ENCODE data around the gene ZNF446. TPM values are rescaled to one million over a fixed set of nuclear protein-coding genes. Genes with fewer than 3 reads are reported as not detected.

The ZNF446 gene
- total RNA-seq, 4 donors from 2014 or later: 12.8 to 25.6 (median 19.6) TPM

DNA sequence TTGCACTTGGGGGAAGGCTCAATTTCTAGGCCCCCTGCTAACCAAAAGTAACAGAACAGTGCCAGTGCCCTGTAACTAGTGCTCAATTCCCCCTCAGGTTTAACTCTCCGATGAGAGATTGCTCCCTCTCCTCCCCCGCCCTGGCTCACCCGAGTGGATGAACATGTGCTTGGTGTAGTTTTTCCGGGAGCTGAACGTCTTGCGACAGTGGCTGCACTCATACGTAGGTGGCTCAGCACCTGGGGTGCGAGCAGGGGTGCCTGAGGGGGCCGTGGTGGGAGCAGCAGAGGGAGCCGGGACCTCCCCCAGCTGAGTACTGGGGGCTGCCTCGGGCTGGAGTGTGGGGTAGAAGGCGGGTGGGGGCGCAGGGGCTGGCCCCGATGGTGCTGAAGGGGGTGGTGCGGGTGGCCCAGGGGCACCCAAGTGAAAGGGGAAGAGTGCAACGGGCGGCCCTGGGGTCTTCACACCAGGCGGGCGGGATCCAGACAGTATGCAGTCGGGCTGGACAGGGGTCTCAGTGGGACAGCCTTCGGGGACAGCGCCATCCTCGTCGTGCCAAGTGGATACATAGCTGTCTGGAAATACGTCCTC is 40.2 kb downstream of the ZNF446 start:
- Histone ChIP-seq H3K4me1 (peaks cover 3 to 51% (median 12%) of the 10 kb centered on the region in 4 donors), H3K27me3 (no peaks in the 10 kb centered on the region), H3K36me3 (peaks cover 0 to 21% (median 0%) of the 10 kb centered on the region in 3 donors), H3K4me3 (no peak overlapping the region), H3K27ac (no peak overlapping the region), H3K9me3 (no peaks in the 10 kb centered on the region)
- no peak for DNase-seq
- no peak for TF ChIP-seq POLR2A (IDR thresholded peaks at IDR 0.05)
- TF ChIP-seq, protein P1, sequence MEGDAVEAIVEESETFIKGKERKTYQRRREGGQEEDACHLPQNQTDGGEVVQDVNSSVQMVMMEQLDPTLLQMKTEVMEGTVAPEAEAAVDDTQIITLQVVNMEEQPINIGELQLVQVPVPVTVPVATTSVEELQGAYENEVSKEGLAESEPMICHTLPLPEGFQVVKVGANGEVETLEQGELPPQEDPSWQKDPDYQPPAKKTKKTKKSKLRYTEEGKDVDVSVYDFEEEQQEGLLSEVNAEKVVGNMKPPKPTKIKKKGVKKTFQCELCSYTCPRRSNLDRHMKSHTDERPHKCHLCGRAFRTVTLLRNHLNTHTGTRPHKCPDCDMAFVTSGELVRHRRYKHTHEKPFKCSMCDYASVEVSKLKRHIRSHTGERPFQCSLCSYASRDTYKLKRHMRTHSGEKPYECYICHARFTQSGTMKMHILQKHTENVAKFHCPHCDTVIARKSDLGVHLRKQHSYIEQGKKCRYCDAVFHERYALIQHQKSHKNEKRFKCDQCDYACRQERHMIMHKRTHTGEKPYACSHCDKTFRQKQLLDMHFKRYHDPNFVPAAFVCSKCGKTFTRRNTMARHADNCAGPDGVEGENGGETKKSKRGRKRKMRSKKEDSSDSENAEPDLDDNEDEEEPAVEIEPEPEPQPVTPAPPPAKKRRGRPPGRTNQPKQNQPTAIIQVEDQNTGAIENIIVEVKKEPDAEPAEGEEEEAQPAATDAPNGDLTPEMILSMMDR (IDR thresholded peaks at IDR 0.05): no peak

DNA sequence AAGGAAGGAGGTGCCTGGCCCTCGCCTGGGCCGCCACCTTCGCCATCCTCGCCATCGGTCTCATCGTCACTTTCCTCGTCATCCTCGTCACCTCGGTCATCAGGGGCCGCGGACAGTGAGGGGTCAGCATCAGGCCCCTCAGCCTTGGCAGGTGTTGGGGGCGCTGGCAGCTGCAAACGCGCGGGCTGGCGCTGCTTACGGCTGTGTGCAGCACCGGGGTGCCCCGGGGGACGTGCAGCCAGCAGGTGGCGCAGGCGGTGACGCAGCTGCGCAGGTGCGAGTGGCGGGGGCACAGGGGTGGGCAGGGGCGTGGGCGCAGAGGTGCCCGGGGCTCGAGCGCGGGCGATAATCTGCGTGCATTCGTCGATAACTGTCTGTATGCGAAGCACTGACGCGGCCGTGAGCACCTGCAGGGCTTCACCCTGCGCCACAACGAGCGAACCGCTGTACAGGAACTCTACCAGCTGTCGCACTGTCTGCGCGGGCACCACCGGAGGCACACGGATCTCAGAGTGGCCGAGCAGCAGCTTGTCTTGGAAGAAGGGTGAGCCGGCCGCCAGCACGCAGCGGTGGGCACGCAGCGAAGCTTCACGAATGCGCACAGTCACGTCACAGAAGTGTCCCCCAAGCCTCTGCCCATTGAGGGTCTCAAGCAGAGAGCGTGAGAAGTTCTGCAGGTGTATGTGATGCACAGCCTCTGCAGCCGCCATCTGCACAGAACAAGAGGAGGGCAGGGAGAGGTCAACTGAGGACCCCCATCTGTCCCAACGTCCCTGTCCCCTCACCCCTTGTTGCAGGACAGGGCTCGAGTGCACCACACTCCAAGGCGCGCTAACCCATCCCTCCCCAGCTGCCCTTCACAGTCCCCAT is 41.0 kb downstream of the ZNF446 start:
- Histone ChIP-seq H3K36me3 (peaks cover 0 to 21% (median 0%) of the 10 kb centered on the region in 3 donors), H3K4me1 (peaks cover 3 to 46% (median 12%) of the 10 kb centered on the region in 4 donors), H3K27me3 (no peaks in the 10 kb centered on the region), H3K4me3 (no peak overlapping the region), H3K9me3 (no peaks in the 10 kb centered on the region), H3K27ac (peak overlapping the region in 1 of 4 donors; percentile 96)
- TF ChIP-seq, protein P1 (IDR thresholded peaks at IDR 0.05): no peak
- TF ChIP-seq POLR2A (IDR thresholded peaks at IDR 0.05): no peak
- DNase-seq: no peak

DNA sequence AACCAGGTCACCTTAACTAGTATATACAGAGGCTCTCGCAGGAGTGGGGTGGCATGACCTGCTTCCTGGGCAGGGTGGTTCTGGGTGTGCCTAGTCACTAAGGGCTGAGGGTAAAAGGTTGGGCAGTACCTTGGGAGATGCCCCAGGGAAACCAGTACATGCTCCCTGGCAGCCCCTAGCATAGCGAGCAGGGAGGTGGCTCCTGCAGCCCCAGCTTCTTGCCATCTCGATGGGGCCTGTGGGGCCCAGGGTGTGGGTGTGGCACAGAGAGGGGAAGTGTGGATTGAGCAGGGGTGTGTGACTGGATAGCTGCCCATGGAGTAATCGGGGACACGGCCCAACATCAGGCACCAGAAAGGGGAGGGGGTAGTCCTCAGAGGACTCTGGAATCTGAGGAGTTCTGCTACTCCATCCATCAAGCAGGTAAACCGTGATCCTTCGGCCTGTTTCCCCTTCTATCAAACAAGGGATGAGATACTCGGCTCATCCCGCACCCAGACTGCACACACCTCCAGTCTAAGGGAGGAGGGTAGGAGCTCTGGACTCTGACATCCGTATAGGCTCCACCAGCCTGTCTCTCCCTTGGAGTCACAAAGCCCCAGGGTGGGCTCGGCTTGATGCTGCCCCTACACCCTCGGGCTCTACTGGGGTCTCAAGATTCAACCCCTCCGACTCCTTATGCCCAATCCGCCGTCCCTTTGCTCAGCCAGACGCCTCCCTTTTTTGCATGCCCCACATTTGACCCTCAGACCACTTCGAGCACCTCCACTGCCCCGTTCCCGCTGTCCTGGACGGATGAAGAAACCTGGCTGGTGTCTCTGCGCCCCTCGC is 42.3 kb downstream of the ZNF446 start:
- H3K4me1 ChIP-seq: peaks cover 3 to 42% (median 12%) of the 10 kb centered on the region in 4 donors
- DNase-seq: no peak

DNA sequence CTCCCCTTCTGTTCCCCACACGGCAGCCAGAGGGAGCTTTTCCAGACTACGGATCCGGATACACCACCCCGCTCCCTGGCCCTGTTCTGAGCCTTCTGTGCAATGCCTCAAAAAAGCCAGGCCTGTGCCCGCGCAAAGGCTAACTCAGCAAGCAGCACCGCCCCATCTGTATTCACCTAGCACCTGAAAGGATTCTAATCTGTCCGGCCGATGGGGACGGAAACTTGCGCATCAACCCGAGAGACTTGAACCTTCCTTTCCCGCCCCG is 42.9 kb downstream of the ZNF446 start:
- no peaks in the 10 kb centered on the region for H3K9me3 ChIP-seq
- peak in 2 of 3 donors; percentile 53 to 75 for DNase-seq
- H3K4me3 ChIP-seq: peak overlapping the region; percentile 63 to 90 (median 80)
- H3K4me1 ChIP-seq: peaks cover 3 to 37% (median 12%) of the 10 kb centered on the region in 4 donors
- H3K27me3 ChIP-seq: no peaks in the 10 kb centered on the region
- H3K36me3 ChIP-seq: peaks cover 0 to 21% (median 0%) of the 10 kb centered on the region in 3 donors
- TF ChIP-seq, protein P1 (IDR thresholded peaks at IDR 0.05): peak in 4 of 6 experiments; percentile 30 to 73 (median 60)
- TF ChIP-seq POLR2A (IDR thresholded peaks at IDR 0.05): no peak
- peak overlapping the region; percentile 86 to 97 (median 94) for H3K27ac ChIP-seq

More for the DNA sequence above, 42.3 kb downstream of the ZNF446 start:
- Histone ChIP-seq H3K4me3 (peak overlapping the region; percentile 63 to 90 (median 80)), H3K27me3 (no peaks in the 10 kb centered on the region), H3K9me3 (no peaks in the 10 kb centered on the region), H3K27ac (peak overlapping the region; percentile 86 to 97 (median 94)), H3K36me3 (peaks cover 0 to 21% (median 0%) of the 10 kb centered on the region in 3 donors)
- no peak for TF ChIP-seq POLR2A (IDR thresholded peaks at IDR 0.05)
- TF ChIP-seq, protein P1 (IDR thresholded peaks at IDR 0.05): peak in 1 of 6 experiments; percentile 23

Data from Peyer's patch (tissue), 4 donors.